Suprapubic skin (tissue), 3 donors: ENCODE data around the gene LRRC32.

Source experiments
- CTCF ChIP-seq, 2 donors: fragments of 200-600 bp in 1 of 2; fragments of 450-650 bp in 1 of 2; sonication (generic) in 1 of 2; IDR thresholded peaks; one replicate each; pipeline ENCODE4 v1.5.1; 2016 to 2019; ENCODE audit warnings: antibody characterized with exemption in 2 of 2, mild to moderate bottlenecking in 1 of 2, moderate library complexity in 1 of 2
- EP300 ChIP-seq: sonication (generic); formaldehyde crosslinking; IDR thresholded peaks from one replicate; pipeline ENCODE4 v1.6.1; 2017; ENCODE audit warnings: antibody characterized with exemption
- POLR2A ChIP-seq, 2 donors: fragments of 450-650 bp; IDR thresholded peaks; one replicate each; pipeline ENCODE4 v1.6.1; 2017; ENCODE audit warnings: antibody characterized with exemption in 2 of 2, mild to moderate bottlenecking in 2 of 2, moderate library complexity in 2 of 2

- no peak for TF ChIP-seq EP300
- no peak for TF ChIP-seq CTCF (IDR thresholded peaks at IDR 0.05)
- TF ChIP-seq POLR2A (IDR thresholded peaks at IDR 0.05): no peak
Observed at GRCh38 chr11:76646882-76647534, 23.5 kb downstream of the LRRC32 start.
